Stimulated activated CD8-positive, alpha-beta memory T cell treated with anti-CD3 and anti-CD28 coated beads, Interleukin-7, amount 100 ng/mL, for 48 hours (primary cell): Measurements from ENCODE around the gene PBRM1.

Experiments
- DNase-seq, 2 donors: peaks; one replicate each; pipeline ENCODE4 v3.0.0-alpha.2; 2020; ENCODE audit warnings: low read depth in 1 of 2; ENCODE audit errors: extremely low read depth in 1 of 2

The PBRM1 gene

DNA sequence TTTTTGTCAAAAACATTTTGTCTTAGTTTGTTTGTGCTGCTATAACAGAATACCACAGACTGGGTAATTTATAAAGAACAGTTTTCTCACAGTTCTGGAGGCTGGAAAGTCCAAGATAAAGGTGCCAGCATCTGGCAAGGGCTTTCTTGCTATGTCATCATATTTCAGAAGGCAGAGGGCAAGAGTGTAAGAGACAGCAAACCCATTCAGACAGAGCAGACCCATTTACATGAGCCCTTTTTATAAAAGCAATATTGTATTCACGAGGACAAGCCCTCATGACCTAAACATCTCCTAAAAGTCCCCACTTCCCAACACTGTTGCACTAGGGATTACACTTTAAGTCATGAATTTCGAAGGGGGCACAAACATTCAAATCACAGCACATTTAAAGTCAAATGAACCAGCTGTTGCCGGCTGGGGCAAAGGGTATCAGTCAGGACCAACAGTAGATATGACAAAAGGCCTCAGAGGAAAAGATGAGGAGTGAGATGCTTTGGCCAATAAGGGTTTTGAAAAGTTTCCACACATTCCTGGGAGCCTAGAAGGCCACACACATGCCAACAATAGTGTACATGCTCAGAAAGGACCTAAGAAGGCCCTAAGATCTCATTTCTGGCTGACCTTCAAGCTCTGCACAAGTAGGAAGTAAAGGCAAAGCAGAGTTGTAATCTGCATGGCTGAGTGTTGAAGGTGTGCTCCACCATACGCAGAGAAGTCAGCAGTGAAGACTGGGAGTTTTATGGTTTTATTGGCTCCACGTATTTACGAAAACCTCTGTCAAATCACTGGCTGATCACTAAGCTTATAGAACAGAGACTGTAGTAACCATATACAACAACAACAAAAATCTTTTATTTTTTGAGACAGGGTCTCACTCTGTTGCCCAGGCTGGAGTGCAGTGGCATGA is 111.4 kb downstream of the PBRM1 start:
- no peak for DNase-seq

GRCh38 chr3:52572221-52572620 is 113.5 kb downstream of the PBRM1 start:
- no peak for DNase-seq

- DNase-seq, result no peak
Observed at GRCh38 chr3:52570076-52570475, 115.6 kb downstream of the PBRM1 start.

DNA sequence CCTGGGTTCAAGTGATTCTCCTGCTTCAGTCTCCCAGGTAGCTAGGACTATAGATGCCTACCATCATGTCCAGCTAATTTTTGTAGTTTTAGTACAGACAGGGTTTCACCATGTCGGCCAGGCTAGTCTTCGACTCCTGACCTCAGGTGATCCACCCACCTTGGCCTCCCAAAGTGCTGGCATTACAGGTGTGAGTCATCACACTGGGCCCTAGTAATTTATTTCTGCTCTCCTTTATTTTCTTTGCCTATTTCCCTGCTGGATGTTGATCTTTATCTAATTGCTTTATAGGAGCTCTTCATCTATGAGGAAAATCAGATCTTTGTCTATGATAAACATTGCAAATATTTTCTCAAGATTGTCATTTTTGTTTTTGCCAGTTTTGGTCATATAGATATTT is 117.6 kb downstream of the PBRM1 start:
- DNase-seq, result no peak

- no peak for DNase-seq
Observed at GRCh38 chr3:52563984-52564383, 121.7 kb downstream of the PBRM1 start.

- no peak for DNase-seq
Observed at GRCh38 chr3:52561028-52561747, 124.5 kb downstream of the PBRM1 start.

GRCh38 chr3:52558436-52558835 is 127.3 kb downstream of the PBRM1 start:
- DNase-seq, result no peak

DNA sequence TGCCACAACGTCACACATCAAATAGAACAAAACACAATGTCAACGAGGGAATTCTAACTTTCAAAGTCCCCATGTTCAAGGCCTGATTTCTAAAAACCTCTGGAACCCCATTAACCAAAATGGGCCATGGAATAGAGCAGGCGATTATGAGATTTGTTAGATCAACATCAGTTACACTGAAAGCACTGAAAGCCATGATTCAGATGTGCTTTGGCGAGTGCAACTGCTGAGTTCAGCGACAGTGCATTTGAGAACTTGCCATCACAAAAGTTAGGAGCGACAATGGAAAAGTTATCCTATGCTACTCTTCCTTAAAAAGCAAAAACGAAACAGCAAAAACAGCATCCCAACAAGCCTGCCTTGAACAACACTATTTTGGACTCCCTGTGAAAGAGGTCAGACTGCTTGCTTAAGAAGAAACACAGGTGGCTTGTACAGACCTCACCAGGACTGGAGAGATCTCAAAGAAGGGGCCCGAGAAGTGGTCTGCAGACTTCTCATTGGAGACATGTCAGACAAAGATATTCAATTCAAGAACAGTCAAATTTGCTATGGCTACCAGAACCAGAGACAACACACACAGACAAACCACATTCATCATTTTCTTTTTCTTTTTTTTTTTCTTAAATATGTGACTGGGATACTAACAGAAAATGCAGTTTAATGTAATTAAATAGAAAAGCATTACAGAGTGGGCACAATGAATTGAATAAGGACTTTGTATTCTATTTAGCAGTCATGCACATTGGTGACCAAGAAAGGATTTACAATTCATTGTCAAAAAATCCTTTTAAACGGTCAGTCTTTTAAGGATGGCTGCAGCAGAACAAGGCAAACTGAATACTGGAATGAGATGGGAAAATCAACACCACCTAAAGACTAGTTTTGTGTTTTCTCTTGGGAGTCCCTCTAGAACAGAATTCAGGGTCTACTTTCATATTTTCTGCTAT is 128.4 kb downstream of the PBRM1 start:
- DNase-seq, result no peak

- DNase-seq, result no peak
Observed at GRCh38 chr3:52555056-52555455, 130.7 kb downstream of the PBRM1 start.

- DNase-seq, result no peak
Observed at GRCh38 chr3:52554026-52554755, 131.5 kb downstream of the PBRM1 start.

DNA sequence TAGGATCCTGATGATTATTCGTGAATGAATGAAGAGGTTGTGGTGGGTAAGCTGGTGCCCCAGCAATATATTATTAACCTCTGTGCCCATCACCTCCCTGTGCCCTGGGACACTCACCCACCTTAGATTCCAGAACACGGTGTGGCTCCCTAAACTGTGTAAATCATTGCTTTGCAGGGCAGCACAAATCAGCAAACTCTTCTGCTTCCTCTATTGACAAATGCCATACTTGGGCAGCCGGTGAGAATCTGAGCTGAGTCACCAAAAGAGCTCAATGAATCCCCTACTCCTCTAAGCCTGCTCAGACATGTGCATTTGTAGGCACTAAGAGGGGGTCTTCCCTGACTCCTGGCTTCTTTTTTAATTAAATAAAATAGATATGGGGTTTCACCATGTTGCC is 133.6 kb downstream of the PBRM1 start:
- DNase-seq, result no peak

GRCh38 chr3:52551118-52551517 is 134.6 kb downstream of the PBRM1 start:
- no peak for DNase-seq

GRCh38 chr3:52547143-52547542 is 138.6 kb downstream of the PBRM1 start:
- DNase-seq, result no peak

GRCh38 chr3:52546111-52546901 is 139.4 kb downstream of the PBRM1 start:
- no peak for DNase-seq

- no peak for DNase-seq
Observed at GRCh38 chr3:52544937-52545336, 140.8 kb downstream of the PBRM1 start.

- no peak for DNase-seq
Observed at GRCh38 chr3:52541050-52541449, 144.7 kb downstream of the PBRM1 start.

DNA sequence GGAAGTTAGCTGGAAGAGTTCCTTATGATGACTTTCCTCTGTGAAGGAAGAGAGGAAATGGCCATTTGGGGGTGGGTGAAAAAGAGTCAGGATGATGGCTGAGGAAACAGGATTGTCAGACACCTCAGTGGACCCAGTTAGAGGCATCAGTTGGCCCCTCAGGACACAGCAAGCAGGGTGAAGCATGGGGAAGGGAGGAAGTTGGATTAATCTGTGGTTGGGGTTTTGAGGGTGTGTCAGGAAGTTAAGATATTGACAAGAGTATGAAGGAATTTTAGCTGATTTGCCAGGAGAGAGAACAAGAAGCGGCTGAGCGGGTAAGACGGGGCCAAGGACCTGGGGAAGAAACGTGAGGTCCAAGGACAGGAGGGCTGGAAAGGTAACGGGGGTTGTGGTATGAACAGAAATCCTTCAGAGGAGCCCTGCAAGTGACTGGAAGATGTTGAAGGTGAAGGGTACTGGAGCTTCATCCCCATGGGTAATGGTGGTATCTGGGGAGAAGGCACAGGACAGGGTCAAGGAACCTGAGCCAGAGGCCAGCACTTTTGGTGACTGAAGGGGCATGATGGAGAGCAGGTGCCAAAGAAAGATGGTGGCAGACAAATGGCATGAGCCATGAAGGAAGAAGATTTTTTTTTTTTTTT is 146.6 kb downstream of the PBRM1 start:
- DNase-seq, result no peak

- DNase-seq, result no peak
Observed at GRCh38 chr3:52537726-52538421, 147.8 kb downstream of the PBRM1 start.
